Measurements from ENCODE around the gene NUP205. TPM values are rescaled to one million over a fixed set of nuclear protein-coding genes. Genes with fewer than 3 reads are reported as not detected.

Gene NUP205
- total RNA-seq, 1 donor from 2014 or later = 33.6 TPM

DNA sequence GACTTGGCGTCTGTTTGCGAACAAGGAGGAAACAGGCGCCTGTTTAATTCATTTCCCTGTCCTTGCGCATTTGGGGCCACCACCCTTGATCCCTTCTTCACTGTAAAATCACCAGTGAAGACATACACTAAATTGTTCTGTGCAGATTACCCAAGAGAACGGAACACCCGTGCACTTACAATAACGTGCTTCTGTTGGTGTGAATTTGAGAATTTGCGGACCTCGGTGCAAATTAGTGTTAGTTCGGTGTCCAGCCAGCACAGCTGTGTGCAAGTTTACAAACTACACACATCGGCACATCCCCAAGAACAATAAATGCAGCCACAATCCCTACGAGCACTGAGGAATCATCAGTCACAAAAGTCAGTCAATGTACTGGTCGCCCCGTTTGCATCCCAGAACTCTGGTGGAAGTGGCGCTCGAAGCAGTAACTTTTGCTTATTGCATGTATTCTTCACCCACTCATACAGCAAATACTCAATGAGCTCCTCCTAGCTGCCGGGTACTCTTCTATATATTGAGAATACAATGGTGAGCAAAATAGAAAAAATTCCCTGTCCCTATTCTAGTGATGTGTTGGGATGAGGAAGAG lies 47.0 kb upstream of the NUP205 start:
- Histone ChIP-seq H3K27me3 (no peaks in the 10 kb centered on the region), H3K4me3 (peak overlapping the region; percentile 66 to 83), H3K27ac (no peak overlapping the region), H3K9me3 (no peaks in the 10 kb centered on the region), H3K36me3 (no peaks in the 10 kb centered on the region), H3K4me1 (peaks cover 0 to 23% of the 10 kb centered on the region in 2 donors)
- DNase-seq (ENCODE audit: low spot score in 2 of 2) = no peak
- TF ChIP-seq, protein P1, sequence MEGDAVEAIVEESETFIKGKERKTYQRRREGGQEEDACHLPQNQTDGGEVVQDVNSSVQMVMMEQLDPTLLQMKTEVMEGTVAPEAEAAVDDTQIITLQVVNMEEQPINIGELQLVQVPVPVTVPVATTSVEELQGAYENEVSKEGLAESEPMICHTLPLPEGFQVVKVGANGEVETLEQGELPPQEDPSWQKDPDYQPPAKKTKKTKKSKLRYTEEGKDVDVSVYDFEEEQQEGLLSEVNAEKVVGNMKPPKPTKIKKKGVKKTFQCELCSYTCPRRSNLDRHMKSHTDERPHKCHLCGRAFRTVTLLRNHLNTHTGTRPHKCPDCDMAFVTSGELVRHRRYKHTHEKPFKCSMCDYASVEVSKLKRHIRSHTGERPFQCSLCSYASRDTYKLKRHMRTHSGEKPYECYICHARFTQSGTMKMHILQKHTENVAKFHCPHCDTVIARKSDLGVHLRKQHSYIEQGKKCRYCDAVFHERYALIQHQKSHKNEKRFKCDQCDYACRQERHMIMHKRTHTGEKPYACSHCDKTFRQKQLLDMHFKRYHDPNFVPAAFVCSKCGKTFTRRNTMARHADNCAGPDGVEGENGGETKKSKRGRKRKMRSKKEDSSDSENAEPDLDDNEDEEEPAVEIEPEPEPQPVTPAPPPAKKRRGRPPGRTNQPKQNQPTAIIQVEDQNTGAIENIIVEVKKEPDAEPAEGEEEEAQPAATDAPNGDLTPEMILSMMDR (IDR thresholded peaks at IDR 0.05) = no peak
- intact Hi-C loops (cut with DNase I) = loop anchor here (1.0 to 5.0 kb wide), 4 partner anchors 47 to 1193 kb away; partner anchors contain the start of genes BPGM, MTPN, NUP205 and SLC35B4

DNA sequence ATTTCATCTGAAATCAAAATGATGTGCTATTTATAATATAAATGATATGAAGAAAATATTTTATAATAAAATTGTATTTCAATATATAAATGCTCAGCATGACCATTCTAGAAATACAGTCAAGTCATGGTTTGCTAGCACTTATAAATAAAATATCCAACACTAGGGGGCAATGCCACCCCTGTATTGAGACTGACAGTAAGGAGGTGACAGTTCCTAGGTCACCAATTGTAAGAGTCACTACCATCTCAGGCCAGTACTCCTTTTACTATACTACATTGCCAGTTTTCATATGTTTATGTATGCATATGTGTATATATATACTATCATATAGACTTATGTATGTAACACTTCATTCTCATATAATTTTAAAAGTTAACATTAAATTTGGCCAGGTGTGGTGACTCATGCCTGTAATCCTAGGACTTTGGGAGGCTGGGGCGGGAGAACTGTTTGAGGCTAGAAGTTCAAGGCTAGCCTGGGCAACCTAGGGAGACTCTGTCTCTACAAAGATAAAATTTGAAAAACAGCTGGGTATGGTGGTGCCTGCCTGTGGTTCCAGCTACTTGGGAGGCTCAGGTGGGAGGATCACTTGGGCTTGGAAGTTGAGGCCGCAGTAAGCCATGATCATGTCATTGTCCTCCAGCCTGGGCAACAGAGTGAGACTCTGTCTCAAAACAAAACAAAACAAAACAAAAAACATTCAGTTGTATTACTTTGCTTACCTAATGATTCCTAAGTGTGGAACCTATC lies 45.4 kb upstream of the NUP205 start:
- Histone ChIP-seq H3K36me3 (no peaks in the 10 kb centered on the region), H3K27ac (no peak overlapping the region), H3K4me1 (peaks cover 0 to 12% of the 10 kb centered on the region in 2 donors), H3K4me3 (no peak overlapping the region), H3K9me3 (no peaks in the 10 kb centered on the region), H3K27me3 (no peaks in the 10 kb centered on the region)
- DNase-seq (ENCODE audit: low spot score in 2 of 2) = no peak
- intact Hi-C loops (cut with DNase I) = loop anchor here (5.0 kb wide), 2 partner anchors 465 to 1195 kb away; partner anchors contain the start of genes MTPN and SLC35B4
- TF ChIP-seq, protein P1 (IDR thresholded peaks at IDR 0.05) = peak in 2 of 3 experiments; percentile 51 to 52

DNA sequence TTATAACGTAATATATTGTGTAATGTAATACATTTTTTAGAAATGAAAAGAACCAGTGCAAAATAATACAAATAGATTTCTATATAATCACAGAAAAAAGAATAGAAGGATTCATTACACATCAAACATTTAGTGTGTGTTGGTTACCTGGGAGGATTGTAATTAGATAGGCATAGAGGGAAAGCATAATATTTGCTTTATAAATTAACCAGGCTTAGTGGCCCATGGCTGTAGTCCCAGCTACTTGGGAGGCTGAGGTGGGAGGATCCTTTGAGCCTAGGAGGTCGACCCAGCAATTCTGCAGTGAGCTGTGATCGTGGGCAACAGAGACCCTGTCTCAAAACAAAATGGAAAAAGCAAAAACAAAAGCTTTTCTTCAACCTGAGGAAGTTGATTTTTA lies 42.9 kb upstream of the NUP205 start:
- H3K27ac ChIP-seq = no peak overlapping the region
- peaks cover 0 to 4% of the 10 kb centered on the region in 2 donors for H3K4me1 ChIP-seq
- intact Hi-C loops (cut with DNase I) = loop anchor here (5.0 kb wide), 2 partner anchors 462 to 1198 kb away; partner anchors contain the start of genes MTPN and SLC35B4
- H3K4me3 ChIP-seq = no peak overlapping the region
- TF ChIP-seq, protein P1 (IDR thresholded peaks at IDR 0.05) = no peak
- H3K9me3 ChIP-seq = no peaks in the 10 kb centered on the region
- no peaks in the 10 kb centered on the region for H3K36me3 ChIP-seq
- no peaks in the 10 kb centered on the region for H3K27me3 ChIP-seq
- DNase-seq (ENCODE audit: low spot score in 2 of 2) = no peak

DNA sequence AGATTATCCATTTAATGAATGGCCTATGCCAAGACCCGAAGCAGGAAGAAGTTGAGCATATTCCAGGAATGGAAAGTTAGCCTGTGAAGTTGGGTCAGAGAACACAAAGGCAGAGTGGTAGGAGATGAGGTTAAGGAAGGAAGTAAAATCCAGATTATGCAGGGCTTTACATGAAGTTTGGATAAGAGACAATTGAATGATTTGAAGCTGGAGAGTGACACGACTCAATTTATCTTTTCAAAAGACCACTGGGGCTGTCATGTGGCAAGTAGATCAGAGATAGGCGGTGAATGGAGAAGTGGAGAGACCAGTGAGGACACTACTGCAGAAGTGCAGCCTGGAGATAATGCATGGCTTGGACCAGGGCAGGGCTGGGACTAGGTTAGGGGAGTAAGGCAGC lies 40.7 kb upstream of the NUP205 start:
- no peak overlapping the region for H3K4me3 ChIP-seq
- intact Hi-C loops (cut with DNase I) = no loop called here
- no peaks in the 10 kb centered on the region for H3K4me1 ChIP-seq
- TF ChIP-seq, protein P1 (IDR thresholded peaks at IDR 0.05) = no peak
- no peaks in the 10 kb centered on the region for H3K36me3 ChIP-seq
- no peaks in the 10 kb centered on the region for H3K9me3 ChIP-seq
- H3K27me3 ChIP-seq = no peaks in the 10 kb centered on the region
- H3K27ac ChIP-seq = no peak overlapping the region
- DNase-seq (ENCODE audit: low spot score in 2 of 2) = no peak

DNA sequence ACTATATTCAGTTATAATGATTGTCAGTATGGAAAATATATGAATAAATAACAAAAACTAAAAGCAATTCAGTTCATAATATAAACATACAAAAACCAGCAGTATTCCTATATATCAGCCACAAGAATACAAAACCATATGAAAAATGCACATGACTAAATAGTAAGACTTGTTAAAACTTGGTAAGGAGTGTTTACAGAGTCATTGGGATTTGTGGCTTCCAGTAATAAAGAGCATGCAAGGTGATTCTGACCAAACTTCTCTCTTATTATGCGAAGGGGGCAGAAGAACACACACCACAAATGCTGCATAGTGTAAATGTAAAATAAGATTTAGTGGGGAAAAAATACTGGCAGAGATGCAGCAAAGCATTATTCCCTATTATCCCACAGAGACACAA lies 39.0 kb upstream of the NUP205 start:
- Histone ChIP-seq H3K27me3 (no peaks in the 10 kb centered on the region), H3K4me3 (no peak overlapping the region), H3K4me1 (no peaks in the 10 kb centered on the region), H3K27ac (no peak overlapping the region), H3K9me3 (no peaks in the 10 kb centered on the region), H3K36me3 (no peaks in the 10 kb centered on the region)
- TF ChIP-seq, protein P1 (IDR thresholded peaks at IDR 0.05) = no peak
- intact Hi-C loops (cut with DNase I) = no loop called here
- DNase-seq (ENCODE audit: low spot score in 2 of 2) = no peak
